SK-N-SH treated with all-trans-retinoic acid at 6 μM for 48 hours (cell line): ENCODE measurements around the gene TTC3.

ENCODE experiments used
- ISL1 ChIP-seq: fragments of 250-450 bp; sonication (Bioruptor Pico); IDR thresholded peaks from 2 replicates; pipeline ENCODE4 v2.1.2; 2022; ENCODE audit warnings: mild to moderate bottlenecking, moderate library complexity
- ZFP30 ChIP-seq: fragments of 450-650 bp; formaldehyde crosslinking; IDR thresholded peaks from 2 replicates; pipeline ENCODE4 v1.5.0; 2022; ENCODE audit warnings: mild to moderate bottlenecking, moderate library complexity
- ZNF70 ChIP-seq: fragments of 450-650 bp; formaldehyde crosslinking; IDR thresholded peaks from 2 replicates; pipeline ENCODE4 v1.5.0; 2020; ENCODE audit warnings: mild to moderate bottlenecking, moderate library complexity
- TF ChIP-seq, protein P1 (sequence below): fragments of 250-450 bp; sonication (Bioruptor Pico); IDR thresholded peaks from 2 replicates; pipeline ENCODE4 v1.8.0; 2020; ENCODE audit warnings: mild to moderate bottlenecking, moderate library complexity, borderline replicate concordance

DNA sequence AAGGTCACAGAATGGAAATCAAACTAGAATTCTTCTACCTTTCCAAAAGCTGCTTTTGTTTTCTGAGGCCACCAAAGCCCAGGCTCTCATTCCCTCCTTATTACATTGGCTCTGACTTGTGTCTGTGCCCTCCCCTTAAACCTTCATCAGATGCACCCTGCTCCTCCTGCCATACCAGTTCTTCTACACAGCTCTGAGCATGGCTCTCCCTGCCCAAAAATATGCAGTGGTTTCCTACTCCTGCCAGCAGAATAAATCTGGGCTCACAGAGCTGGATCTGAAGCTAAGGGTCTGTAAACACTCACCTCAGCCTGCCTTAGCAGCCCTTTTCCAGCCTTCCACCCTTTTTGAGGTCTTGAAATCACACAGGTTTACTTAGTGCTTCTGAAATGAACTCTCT, 55.0 kb downstream of the TTC3 start:
- TF ChIP-seq ZNF70 (CRISPR knock-in tag): no peak
- TF ChIP-seq ISL1: no peak
- no peak for TF ChIP-seq ZFP30
- TF ChIP-seq, protein P1, sequence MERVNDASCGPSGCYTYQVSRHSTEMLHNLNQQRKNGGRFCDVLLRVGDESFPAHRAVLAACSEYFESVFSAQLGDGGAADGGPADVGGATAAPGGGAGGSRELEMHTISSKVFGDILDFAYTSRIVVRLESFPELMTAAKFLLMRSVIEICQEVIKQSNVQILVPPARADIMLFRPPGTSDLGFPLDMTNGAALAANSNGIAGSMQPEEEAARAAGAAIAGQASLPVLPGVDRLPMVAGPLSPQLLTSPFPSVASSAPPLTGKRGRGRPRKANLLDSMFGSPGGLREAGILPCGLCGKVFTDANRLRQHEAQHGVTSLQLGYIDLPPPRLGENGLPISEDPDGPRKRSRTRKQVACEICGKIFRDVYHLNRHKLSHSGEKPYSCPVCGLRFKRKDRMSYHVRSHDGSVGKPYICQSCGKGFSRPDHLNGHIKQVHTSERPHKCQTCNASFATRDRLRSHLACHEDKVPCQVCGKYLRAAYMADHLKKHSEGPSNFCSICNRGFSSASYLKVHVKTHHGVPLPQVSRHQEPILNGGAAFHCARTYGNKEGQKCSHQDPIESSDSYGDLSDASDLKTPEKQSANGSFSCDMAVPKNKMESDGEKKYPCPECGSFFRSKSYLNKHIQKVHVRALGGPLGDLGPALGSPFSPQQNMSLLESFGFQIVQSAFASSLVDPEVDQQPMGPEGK (CRISPR knock-in tag): no peak
